ENCODE data around the gene MFN2.

GRCh38 chr1:12028248-12028647 is 48.0 kb downstream of the MFN2 start:
- TF ChIP-seq, protein P1, sequence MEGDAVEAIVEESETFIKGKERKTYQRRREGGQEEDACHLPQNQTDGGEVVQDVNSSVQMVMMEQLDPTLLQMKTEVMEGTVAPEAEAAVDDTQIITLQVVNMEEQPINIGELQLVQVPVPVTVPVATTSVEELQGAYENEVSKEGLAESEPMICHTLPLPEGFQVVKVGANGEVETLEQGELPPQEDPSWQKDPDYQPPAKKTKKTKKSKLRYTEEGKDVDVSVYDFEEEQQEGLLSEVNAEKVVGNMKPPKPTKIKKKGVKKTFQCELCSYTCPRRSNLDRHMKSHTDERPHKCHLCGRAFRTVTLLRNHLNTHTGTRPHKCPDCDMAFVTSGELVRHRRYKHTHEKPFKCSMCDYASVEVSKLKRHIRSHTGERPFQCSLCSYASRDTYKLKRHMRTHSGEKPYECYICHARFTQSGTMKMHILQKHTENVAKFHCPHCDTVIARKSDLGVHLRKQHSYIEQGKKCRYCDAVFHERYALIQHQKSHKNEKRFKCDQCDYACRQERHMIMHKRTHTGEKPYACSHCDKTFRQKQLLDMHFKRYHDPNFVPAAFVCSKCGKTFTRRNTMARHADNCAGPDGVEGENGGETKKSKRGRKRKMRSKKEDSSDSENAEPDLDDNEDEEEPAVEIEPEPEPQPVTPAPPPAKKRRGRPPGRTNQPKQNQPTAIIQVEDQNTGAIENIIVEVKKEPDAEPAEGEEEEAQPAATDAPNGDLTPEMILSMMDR (IDR thresholded peaks at IDR 0.05; ENCODE audit: low read length): no peak
- TF ChIP-seq EZH2 (optimal IDR thresholded peaks at IDR 0.05; ENCODE audit: low read depth, low read length): no peak
